ENCODE results near the gene BATF.

DNA sequence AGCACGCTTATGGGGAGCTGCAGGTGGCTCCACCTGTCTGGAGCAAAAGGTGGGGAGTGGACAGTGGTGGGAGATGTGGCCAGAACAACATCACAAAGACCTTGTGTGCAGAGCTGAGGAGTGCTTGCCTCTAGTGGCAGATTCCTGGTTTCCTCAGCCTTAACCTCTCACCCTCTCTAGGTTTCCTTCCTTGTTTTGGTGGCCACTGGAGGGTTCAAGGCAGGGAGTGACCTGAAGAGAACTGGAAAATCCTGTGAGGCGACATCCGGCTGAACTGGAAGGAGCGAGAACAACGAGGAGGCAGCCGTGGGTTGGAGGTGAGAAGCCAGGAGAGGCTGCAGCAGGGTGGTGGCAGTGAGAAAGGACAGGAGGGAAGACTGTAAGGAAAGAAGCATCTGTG lies 49.8 kb downstream of the BATF start:
- TF ChIP-seq, protein P1, sequence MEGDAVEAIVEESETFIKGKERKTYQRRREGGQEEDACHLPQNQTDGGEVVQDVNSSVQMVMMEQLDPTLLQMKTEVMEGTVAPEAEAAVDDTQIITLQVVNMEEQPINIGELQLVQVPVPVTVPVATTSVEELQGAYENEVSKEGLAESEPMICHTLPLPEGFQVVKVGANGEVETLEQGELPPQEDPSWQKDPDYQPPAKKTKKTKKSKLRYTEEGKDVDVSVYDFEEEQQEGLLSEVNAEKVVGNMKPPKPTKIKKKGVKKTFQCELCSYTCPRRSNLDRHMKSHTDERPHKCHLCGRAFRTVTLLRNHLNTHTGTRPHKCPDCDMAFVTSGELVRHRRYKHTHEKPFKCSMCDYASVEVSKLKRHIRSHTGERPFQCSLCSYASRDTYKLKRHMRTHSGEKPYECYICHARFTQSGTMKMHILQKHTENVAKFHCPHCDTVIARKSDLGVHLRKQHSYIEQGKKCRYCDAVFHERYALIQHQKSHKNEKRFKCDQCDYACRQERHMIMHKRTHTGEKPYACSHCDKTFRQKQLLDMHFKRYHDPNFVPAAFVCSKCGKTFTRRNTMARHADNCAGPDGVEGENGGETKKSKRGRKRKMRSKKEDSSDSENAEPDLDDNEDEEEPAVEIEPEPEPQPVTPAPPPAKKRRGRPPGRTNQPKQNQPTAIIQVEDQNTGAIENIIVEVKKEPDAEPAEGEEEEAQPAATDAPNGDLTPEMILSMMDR (IDR thresholded peaks at IDR 0.05 in 4 of 5, conservative IDR thresholded peaks at IDR 0.05 in 1 of 5) = no peak
- TF ChIP-seq POLR2A (IDR thresholded peaks at IDR 0.05) = no peak

Data from gastrocnemius medialis (tissue), 4 donors.